Breast epithelium (tissue), 3 donors: ENCODE data around the gene COPS4.

ENCODE experiments used
- CTCF ChIP-seq, 3 donors: fragments of 450-650 bp; IDR thresholded peaks; one replicate each; pipeline ENCODE4 v1.5.1; 2016 to 2017; ENCODE audit warnings: antibody characterized with exemption in 3 of 3, mild to moderate bottlenecking in 3 of 3, moderate library complexity in 3 of 3
- POLR2AphosphoS5 ChIP-seq, 3 donors: sonication (generic); formaldehyde crosslinking; IDR thresholded peaks; one replicate each; pipeline ENCODE4 v1.6.1; 2017; ENCODE audit warnings: antibody characterized with exemption in 3 of 3

- no peak for TF ChIP-seq CTCF (IDR thresholded peaks at IDR 0.05)
- TF ChIP-seq POLR2AphosphoS5 (IDR thresholded peaks at IDR 0.05): no peak
Measured at GRCh38 chr4:82994834-82995233, 40.1 kb upstream of the COPS4 start.
